ENCODE measurements around the gene ATOH8.

The ATOH8 gene

GRCh38 chr2:85795331-85796045 is 41.7 kb downstream of the ATOH8 start:
- Histone ChIP-seq H3K9me2 (replicated peaks; ENCODE audit: control insufficient read depth, low read length) (no peaks in the 10 kb centered on the region), H4K20me1 (ENCODE audit: control insufficient read depth, insufficient read depth, low read depth, low read length) (no peaks in the 10 kb centered on the region), H3K9me3 (ENCODE audit: control insufficient read depth, insufficient read depth, low read length) (no peaks in the 10 kb centered on the region), H3K4me3 (ENCODE audit: low read length) (no peak overlapping the region), H3K4me2 (ENCODE audit: low read length) (no peak overlapping the region), H3K4me1 (ENCODE audit: control insufficient read depth, low read length) (no peaks in the 10 kb centered on the region), H3K27ac (ENCODE audit: low read depth, low read length) (no peak overlapping the region), H3F3A (ENCODE audit: control insufficient read depth, insufficient read depth) (no peaks in the 10 kb centered on the region), H3K27me3 (ENCODE audit: control insufficient read depth, low read length) (peaks cover 14% of the 10 kb centered on the region; the same call in 1 of the 2 replicates), H3K79me2 (ENCODE audit: control insufficient read depth, low read length) (no peaks in the 10 kb centered on the region), H3K36me3 (ENCODE audit: control insufficient read depth, low read length) (no peaks in the 10 kb centered on the region)
- TF ChIP-seq EZH2phosphoT487 (IDR thresholded peaks at IDR 0.05; ENCODE audit: borderline replicate concordance, low read length) (no peak), CTCF (IDR thresholded peaks at IDR 0.05; ENCODE audit: low read depth, low read length, poor library complexity, severe bottlenecking) (no peak)

GRCh38 chr2:85796046-85796340 is 42.2 kb downstream of the ATOH8 start:
- H3K27me3 ChIP-seq (ENCODE audit: control insufficient read depth, low read length) = peaks cover 15% of the 10 kb centered on the region; the same call in 1 of the 2 replicates
- no peak overlapping the region for H3K27ac ChIP-seq (ENCODE audit: low read depth, low read length)
- H3K4me1 ChIP-seq (ENCODE audit: control insufficient read depth, low read length) = no peaks in the 10 kb centered on the region

GRCh38 chr2:85796341-85797262 is 42.8 kb downstream of the ATOH8 start:
- Histone ChIP-seq H4K20me1 (ENCODE audit: control insufficient read depth, insufficient read depth, low read depth, low read length) (no peaks in the 10 kb centered on the region), H3K4me1 (ENCODE audit: control insufficient read depth, low read length) (no peaks in the 10 kb centered on the region), H3K36me3 (ENCODE audit: control insufficient read depth, low read length) (no peaks in the 10 kb centered on the region), H3K27me3 (ENCODE audit: control insufficient read depth, low read length) (peaks cover 15% of the 10 kb centered on the region; the same call in 1 of the 2 replicates), H3K9me2 (replicated peaks; ENCODE audit: control insufficient read depth, low read length) (no peaks in the 10 kb centered on the region), H3K79me2 (ENCODE audit: control insufficient read depth, low read length) (no peaks in the 10 kb centered on the region), H3F3A (ENCODE audit: control insufficient read depth, insufficient read depth) (no peaks in the 10 kb centered on the region), H3K4me3 (ENCODE audit: low read length) (no peak overlapping the region), H3K4me2 (ENCODE audit: low read length) (no peak overlapping the region), H3K27ac (ENCODE audit: low read depth, low read length) (no peak overlapping the region), H3K9me3 (ENCODE audit: control insufficient read depth, insufficient read depth, low read length) (no peaks in the 10 kb centered on the region)
- TF ChIP-seq EZH2phosphoT487 (IDR thresholded peaks at IDR 0.05; ENCODE audit: borderline replicate concordance, low read length) = no peak
- no peak for TF ChIP-seq CTCF (IDR thresholded peaks at IDR 0.05; ENCODE audit: low read depth, low read length, poor library complexity, severe bottlenecking)

More at GRCh38 chr2:85796046-85796340, 42.2 kb downstream of the ATOH8 start:
- H3K4me3 ChIP-seq (ENCODE audit: low read length) = no peak overlapping the region
- no peak for TF ChIP-seq EZH2phosphoT487 (IDR thresholded peaks at IDR 0.05; ENCODE audit: borderline replicate concordance, low read length)
- TF ChIP-seq CTCF (IDR thresholded peaks at IDR 0.05; ENCODE audit: low read depth, low read length, poor library complexity, severe bottlenecking) = no peak
- no peaks in the 10 kb centered on the region for H3K79me2 ChIP-seq (ENCODE audit: control insufficient read depth, low read length)
- H3K36me3 ChIP-seq (ENCODE audit: control insufficient read depth, low read length) = no peaks in the 10 kb centered on the region
- no peaks in the 10 kb centered on the region for H3F3A ChIP-seq (ENCODE audit: control insufficient read depth, insufficient read depth)
- H3K9me2 ChIP-seq (replicated peaks; ENCODE audit: control insufficient read depth, low read length) = no peaks in the 10 kb centered on the region
- no peaks in the 10 kb centered on the region for H4K20me1 ChIP-seq (ENCODE audit: control insufficient read depth, insufficient read depth, low read depth, low read length)
- H3K9me3 ChIP-seq (ENCODE audit: control insufficient read depth, insufficient read depth, low read length) = no peaks in the 10 kb centered on the region
- no peak overlapping the region for H3K4me2 ChIP-seq (ENCODE audit: low read length)

Measured in DOHH2 (cell line).